ENCODE data around the gene MUSTN1. TPM values are rescaled to one million over a fixed set of nuclear protein-coding genes. Genes with fewer than 3 reads are reported as not detected.

MUSTN1 gene
- total RNA-seq, 5 donors from 2014 or later (not counting 1 experiment from before 2014, with no cell fraction given): 1.6 to 10.2 (median 4.1) TPM

DNA sequence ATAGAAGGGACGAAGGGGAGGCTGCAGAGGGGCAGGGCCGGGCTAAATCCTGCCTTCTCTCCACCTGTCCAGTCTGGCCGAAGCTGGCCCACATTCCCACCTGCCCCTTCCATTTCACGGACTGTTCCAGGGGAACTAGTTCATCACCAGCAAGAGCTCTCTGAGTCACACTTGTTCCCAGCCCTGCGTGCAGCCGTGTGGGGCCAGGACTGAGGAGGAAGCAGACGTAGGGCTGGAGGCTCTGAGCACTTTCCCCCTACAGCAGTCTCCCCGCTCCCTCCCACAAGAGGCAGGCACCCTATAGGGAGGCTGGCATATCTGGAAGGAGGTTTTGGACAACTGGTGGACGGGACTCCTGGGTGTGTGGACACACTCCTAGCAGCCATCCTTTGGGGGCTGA lies 7.4 kb downstream of the MUSTN1 start:
- H3K4me1 Mint-ChIP-seq: no peaks in the 10 kb centered on the region
- ATAC-seq (replicated peaks in 1 of 4) (no peak), DNase-seq (no peak)
- no peak overlapping the region for H3K4me3 Mint-ChIP-seq
- H3K36me3 ChIP-seq (ENCODE audit: control insufficient read depth in 2 of 2, extremely low read depth in 1 of 2, insufficient read depth in 1 of 2, low read length in 1 of 2): peaks cover 0 to 7% of the 10 kb centered on the region in 2 donors
- H3K36me3 Mint-ChIP-seq: peaks cover 10% of the 10 kb centered on the region
- ChIA-PET CTCF (no interaction called here), POLR2A (no interaction called here)
- no peaks in the 10 kb centered on the region for H3K27me3 ChIP-seq (replicated peaks in 1 of 2; ENCODE audit: control insufficient read depth in 2 of 2, extremely low read depth in 1 of 2, insufficient read depth in 2 of 2, low read length in 1 of 2)
- H3K4me3 ChIP-seq (ENCODE audit: control insufficient read depth in 1 of 2, extremely low read depth in 1 of 2, low read length in 1 of 2): no peak overlapping the region
- no peak overlapping the region for H3K27ac Mint-ChIP-seq
- no peaks in the 10 kb centered on the region for H3K9me3 ChIP-seq
- no peaks in the 10 kb centered on the region for H3K4me1 ChIP-seq (ENCODE audit: control insufficient read depth in 1 of 2, extremely low read depth in 1 of 2, insufficient read depth in 2 of 2, low read length in 2 of 2)
- no peaks in the 10 kb centered on the region for H3K27me3 Mint-ChIP-seq
- WGBS (ENCODE audit: insufficient coverage): 78% methylated on average over 1 of the region's 9 CpGs
- H3K27ac ChIP-seq (ENCODE audit: low read length): no peak overlapping the region
- no peaks in the 10 kb centered on the region for H3K9me3 Mint-ChIP-seq

DNA sequence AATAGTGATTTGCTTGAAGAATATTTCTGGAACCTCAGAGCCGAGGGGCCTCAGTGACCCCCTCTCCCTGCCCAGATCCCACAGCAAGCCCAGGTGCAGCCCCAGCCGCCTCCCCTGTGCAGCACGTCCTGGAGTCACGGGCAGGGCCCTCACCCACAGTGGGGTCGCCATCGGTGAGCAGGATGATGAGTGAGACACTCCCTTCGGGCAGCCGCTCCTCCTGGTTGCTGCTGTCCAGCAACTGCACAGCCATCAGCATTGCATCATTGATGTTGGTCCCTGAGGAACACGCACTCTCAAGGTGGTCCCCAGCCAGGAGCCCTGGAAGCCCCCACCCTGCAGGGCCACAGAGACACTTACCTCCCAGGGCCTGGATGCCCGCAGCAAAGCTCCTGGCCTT lies 10.8 kb downstream of the MUSTN1 start:
- DNase-seq (no peak), ATAC-seq (replicated peaks in 1 of 4) (no peak)
- no peaks in the 10 kb centered on the region for H3K27me3 Mint-ChIP-seq
- Histone ChIP-seq H3K27ac (ENCODE audit: low read length) (no peak overlapping the region), H3K36me3 (ENCODE audit: control insufficient read depth in 2 of 2, extremely low read depth in 1 of 2, insufficient read depth in 1 of 2, low read length in 1 of 2) (peaks cover 0 to 7% of the 10 kb centered on the region in 2 donors), H3K4me1 (ENCODE audit: control insufficient read depth in 1 of 2, extremely low read depth in 1 of 2, insufficient read depth in 2 of 2, low read length in 2 of 2) (no peaks in the 10 kb centered on the region), H3K27me3 (replicated peaks in 1 of 2; ENCODE audit: control insufficient read depth in 2 of 2, extremely low read depth in 1 of 2, insufficient read depth in 2 of 2, low read length in 1 of 2) (no peaks in the 10 kb centered on the region), H3K4me3 (ENCODE audit: control insufficient read depth in 1 of 2, extremely low read depth in 1 of 2, low read length in 1 of 2) (no peak overlapping the region), H3K9me3 (no peaks in the 10 kb centered on the region)
- ChIA-PET CTCF (no interaction called here), POLR2A (no interaction called here)
- no peaks in the 10 kb centered on the region for H3K4me1 Mint-ChIP-seq
- WGBS (ENCODE audit: insufficient coverage): 97% methylated on average over 10 of the region's 10 CpGs
- H3K36me3 Mint-ChIP-seq: peaks cover 8% of the 10 kb centered on the region
- H3K4me3 Mint-ChIP-seq: no peak overlapping the region
- no peak overlapping the region for H3K27ac Mint-ChIP-seq
- no peaks in the 10 kb centered on the region for H3K9me3 Mint-ChIP-seq

DNA sequence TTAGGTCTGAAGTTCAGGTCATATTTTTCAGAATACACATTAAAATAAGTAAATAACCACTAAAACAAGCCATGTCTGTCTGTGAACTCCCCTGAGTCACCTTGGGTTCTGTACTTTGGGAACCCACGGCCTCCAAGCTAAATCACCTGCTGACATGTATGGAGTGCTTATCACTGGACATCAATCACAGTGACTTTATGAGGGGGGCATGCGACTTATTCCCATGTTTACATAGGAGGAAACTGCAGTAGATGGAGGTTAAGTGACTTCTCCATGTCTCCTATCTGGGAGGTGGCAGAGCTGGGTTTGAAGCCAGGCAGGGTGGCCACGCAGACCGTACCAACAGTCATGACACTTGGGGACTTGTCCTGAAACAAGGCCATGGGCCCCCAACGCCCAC lies 12.5 kb downstream of the MUSTN1 start:
- no peaks in the 10 kb centered on the region for H3K4me1 ChIP-seq (ENCODE audit: control insufficient read depth in 1 of 2, extremely low read depth in 1 of 2, insufficient read depth in 2 of 2, low read length in 2 of 2)
- no peak overlapping the region for H3K4me3 Mint-ChIP-seq
- H3K27me3 Mint-ChIP-seq: no peaks in the 10 kb centered on the region
- ChIA-PET CTCF (no interaction called here), POLR2A (no interaction called here)
- H3K27ac Mint-ChIP-seq: no peak overlapping the region
- H3K9me3 ChIP-seq: no peaks in the 10 kb centered on the region
- no peaks in the 10 kb centered on the region for H3K9me3 Mint-ChIP-seq
- WGBS (ENCODE audit: insufficient coverage): 90% methylated on average over 3 of the region's 5 CpGs
- no peak overlapping the region for H3K4me3 ChIP-seq (ENCODE audit: control insufficient read depth in 1 of 2, extremely low read depth in 1 of 2, low read length in 1 of 2)
- H3K36me3 Mint-ChIP-seq: peaks cover 8% of the 10 kb centered on the region
- ATAC-seq (replicated peaks in 1 of 4) (no peak), DNase-seq (no peak)
- no peaks in the 10 kb centered on the region for H3K27me3 ChIP-seq (replicated peaks in 1 of 2; ENCODE audit: control insufficient read depth in 2 of 2, extremely low read depth in 1 of 2, insufficient read depth in 2 of 2, low read length in 1 of 2)
- peaks cover 0 to 7% of the 10 kb centered on the region in 2 donors for H3K36me3 ChIP-seq (ENCODE audit: control insufficient read depth in 2 of 2, extremely low read depth in 1 of 2, insufficient read depth in 1 of 2, low read length in 1 of 2)
- no peaks in the 10 kb centered on the region for H3K4me1 Mint-ChIP-seq
- H3K27ac ChIP-seq (ENCODE audit: low read length): no peak overlapping the region

DNA sequence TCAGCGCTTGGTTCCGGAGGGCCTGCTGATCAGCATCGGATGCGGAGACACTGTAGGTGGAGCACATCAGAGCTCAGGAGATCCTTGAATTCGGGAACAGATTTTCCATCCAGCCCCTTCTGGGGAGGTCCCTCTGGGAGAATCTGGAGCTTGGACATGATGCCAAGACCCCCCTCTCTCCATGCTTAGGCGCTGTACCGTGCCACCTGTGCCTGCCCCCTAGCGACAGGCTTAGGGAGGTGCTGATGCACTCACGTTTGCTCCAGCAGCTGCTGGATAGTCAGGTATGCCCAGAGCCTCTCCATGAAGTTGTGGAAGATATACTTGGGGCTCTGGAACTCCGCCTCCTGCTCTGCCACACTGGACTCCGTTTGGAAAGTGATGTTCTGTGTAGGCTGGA lies 14.1 kb downstream of the MUSTN1 start:
- DNase-seq (peak in 6 of 35 experiments; percentile 5 to 31 (median 14)), ATAC-seq (replicated peaks in 1 of 4) (no peak)
- Mint-ChIP-seq H3K27me3 (no peaks in the 10 kb centered on the region), H3K36me3 (peaks cover 8% of the 10 kb centered on the region), H3K9me3 (no peaks in the 10 kb centered on the region), H3K27ac (no peak overlapping the region), H3K4me1 (no peaks in the 10 kb centered on the region), H3K4me3 (no peak overlapping the region)
- 70% methylated on average over 6 of the region's 11 CpGs for WGBS (ENCODE audit: insufficient coverage)
- no peak overlapping the region for H3K4me3 ChIP-seq (ENCODE audit: control insufficient read depth in 1 of 2, extremely low read depth in 1 of 2, low read length in 1 of 2)
- no peaks in the 10 kb centered on the region for H3K4me1 ChIP-seq (ENCODE audit: control insufficient read depth in 1 of 2, extremely low read depth in 1 of 2, insufficient read depth in 2 of 2, low read length in 2 of 2)
- no peaks in the 10 kb centered on the region for H3K27me3 ChIP-seq (replicated peaks in 1 of 2; ENCODE audit: control insufficient read depth in 2 of 2, extremely low read depth in 1 of 2, insufficient read depth in 2 of 2, low read length in 1 of 2)
- H3K36me3 ChIP-seq (ENCODE audit: control insufficient read depth in 2 of 2, extremely low read depth in 1 of 2, insufficient read depth in 1 of 2, low read length in 1 of 2): peaks cover 0 to 7% of the 10 kb centered on the region in 2 donors
- no peak overlapping the region for H3K27ac ChIP-seq (ENCODE audit: low read length)
- ChIA-PET CTCF (interaction anchor here in 1 of 2 donors (0.5 kb wide), 1 partner anchor 62 kb away, joined by 5 read pairs; no protein-coding TSS in a partner anchor), POLR2A (interaction anchor here in 1 of 2 donors (0.6 kb wide), 1 partner anchor 67 kb away, joined by 7 read pairs; no protein-coding TSS in a partner anchor)
- no peaks in the 10 kb centered on the region for H3K9me3 ChIP-seq

DNA sequence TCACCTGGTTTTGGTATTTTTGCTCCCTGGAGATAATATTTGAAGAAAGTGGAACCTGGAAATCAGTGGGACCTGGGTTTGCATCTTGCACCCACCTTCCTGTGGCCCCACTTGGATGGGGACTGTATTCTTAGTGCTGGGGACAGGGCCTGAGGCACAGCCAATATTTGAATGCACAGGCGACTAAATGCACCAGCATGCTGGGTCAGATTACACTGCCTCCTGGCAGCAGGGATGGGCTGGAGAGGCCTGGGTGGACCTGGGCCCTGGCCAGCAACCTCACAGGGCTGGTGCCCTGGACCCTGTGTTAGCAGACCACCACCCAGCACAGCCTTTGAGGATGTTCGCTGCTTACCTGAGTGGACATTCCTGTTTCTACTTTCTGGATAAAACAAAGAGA lies 14.9 kb downstream of the MUSTN1 start:
- H3K36me3 ChIP-seq (ENCODE audit: control insufficient read depth in 2 of 2, extremely low read depth in 1 of 2, insufficient read depth in 1 of 2, low read length in 1 of 2): peaks cover 0 to 7% of the 10 kb centered on the region in 2 donors
- Mint-ChIP-seq H3K27me3 (no peaks in the 10 kb centered on the region), H3K4me3 (no peak overlapping the region), H3K4me1 (no peaks in the 10 kb centered on the region), H3K9me3 (no peaks in the 10 kb centered on the region), H3K36me3 (peaks cover 4% of the 10 kb centered on the region), H3K27ac (no peak overlapping the region)
- ATAC-seq (replicated peaks in 1 of 4) (no peak), DNase-seq (no peak)
- no peak overlapping the region for H3K4me3 ChIP-seq (ENCODE audit: control insufficient read depth in 1 of 2, extremely low read depth in 1 of 2, low read length in 1 of 2)
- H3K4me1 ChIP-seq (ENCODE audit: control insufficient read depth in 1 of 2, extremely low read depth in 1 of 2, insufficient read depth in 2 of 2, low read length in 2 of 2): no peaks in the 10 kb centered on the region
- ChIA-PET CTCF (no interaction called here), POLR2A (no interaction called here)
- no peaks in the 10 kb centered on the region for H3K9me3 ChIP-seq
- no peak overlapping the region for H3K27ac ChIP-seq (ENCODE audit: low read length)
- 100% methylated on average over 1 of the region's 2 CpGs for WGBS (ENCODE audit: insufficient coverage)
- H3K27me3 ChIP-seq (replicated peaks in 1 of 2; ENCODE audit: control insufficient read depth in 2 of 2, extremely low read depth in 1 of 2, insufficient read depth in 2 of 2, low read length in 1 of 2): no peaks in the 10 kb centered on the region

DNA sequence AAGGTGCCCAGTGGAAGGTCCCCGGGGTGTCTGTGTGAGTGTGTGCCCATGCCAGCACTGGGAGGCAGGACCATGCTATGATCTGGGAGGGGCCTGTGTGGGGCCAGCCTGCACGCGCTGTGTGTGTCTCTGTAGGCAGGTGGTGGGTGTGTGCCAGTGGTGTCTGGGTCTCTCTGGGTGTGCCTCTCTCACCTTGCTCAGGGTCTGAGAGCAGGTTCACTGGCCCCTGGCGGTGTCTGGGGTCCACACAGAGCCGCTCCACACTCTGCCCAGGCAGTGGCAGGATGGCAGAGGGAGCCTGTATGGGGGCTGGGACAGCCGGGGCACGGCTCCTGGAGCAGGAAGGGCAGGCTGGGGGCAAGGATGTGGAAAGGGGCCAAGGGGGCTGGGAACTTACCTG lies 17.0 kb downstream of the MUSTN1 start:
- Mint-ChIP-seq H3K4me1 (no peaks in the 10 kb centered on the region), H3K9me3 (no peaks in the 10 kb centered on the region), H3K27ac (no peak overlapping the region), H3K36me3 (no peaks in the 10 kb centered on the region), H3K4me3 (no peak overlapping the region), H3K27me3 (no peaks in the 10 kb centered on the region)
- ATAC-seq (replicated peaks in 1 of 4) (no peak), DNase-seq (no peak)
- no peak overlapping the region for H3K4me3 ChIP-seq (ENCODE audit: control insufficient read depth in 1 of 2, extremely low read depth in 1 of 2, low read length in 1 of 2)
- H3K4me1 ChIP-seq (ENCODE audit: control insufficient read depth in 1 of 2, extremely low read depth in 1 of 2, insufficient read depth in 2 of 2, low read length in 2 of 2): no peaks in the 10 kb centered on the region
- no peaks in the 10 kb centered on the region for H3K9me3 ChIP-seq
- ChIA-PET POLR2A (no interaction called here), CTCF (no interaction called here)
- 89% methylated on average over 6 of the region's 7 CpGs for WGBS (ENCODE audit: insufficient coverage)
- H3K27me3 ChIP-seq (replicated peaks in 1 of 2; ENCODE audit: control insufficient read depth in 2 of 2, extremely low read depth in 1 of 2, insufficient read depth in 2 of 2, low read length in 1 of 2): no peaks in the 10 kb centered on the region
- no peak overlapping the region for H3K27ac ChIP-seq (ENCODE audit: low read length)
- no peaks in the 10 kb centered on the region for H3K36me3 ChIP-seq (ENCODE audit: control insufficient read depth in 2 of 2, extremely low read depth in 1 of 2, insufficient read depth in 1 of 2, low read length in 1 of 2)

DNA sequence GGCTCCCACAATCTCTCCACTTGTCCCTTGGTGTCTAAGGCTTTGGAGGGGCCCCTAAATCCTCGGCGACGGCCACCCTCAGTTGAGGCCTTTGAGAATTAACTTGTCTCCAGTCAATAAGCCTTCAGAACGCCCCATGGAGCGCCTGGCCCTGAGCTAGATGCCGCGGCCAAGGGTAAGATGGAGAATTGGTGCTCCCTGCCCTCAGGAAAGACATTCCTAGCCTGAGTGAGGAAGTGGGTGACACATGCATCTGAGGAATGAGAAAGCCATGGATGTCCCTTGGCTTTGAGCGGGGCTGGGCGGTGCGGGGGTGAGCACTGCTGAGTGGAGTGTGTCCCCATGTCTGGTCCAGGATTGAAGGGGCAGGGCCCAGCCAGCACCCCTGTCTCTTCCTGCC lies 17.6 kb downstream of the MUSTN1 start:
- WGBS (ENCODE audit: insufficient coverage): 98% methylated on average over 7 of the region's 10 CpGs
- ChIA-PET CTCF (no interaction called here), POLR2A (no interaction called here)
- no peaks in the 10 kb centered on the region for H3K27me3 ChIP-seq (replicated peaks in 1 of 2; ENCODE audit: control insufficient read depth in 2 of 2, extremely low read depth in 1 of 2, insufficient read depth in 2 of 2, low read length in 1 of 2)
- Mint-ChIP-seq H3K4me1 (no peaks in the 10 kb centered on the region), H3K9me3 (no peaks in the 10 kb centered on the region), H3K27me3 (no peaks in the 10 kb centered on the region), H3K4me3 (no peak overlapping the region), H3K36me3 (no peaks in the 10 kb centered on the region), H3K27ac (no peak overlapping the region)
- DNase-seq: no peak
- no peak for ATAC-seq (replicated peaks in 1 of 4)
- H3K9me3 ChIP-seq: no peaks in the 10 kb centered on the region
- no peak overlapping the region for H3K4me3 ChIP-seq (ENCODE audit: control insufficient read depth in 1 of 2, extremely low read depth in 1 of 2, low read length in 1 of 2)
- no peaks in the 10 kb centered on the region for H3K36me3 ChIP-seq (ENCODE audit: control insufficient read depth in 2 of 2, extremely low read depth in 1 of 2, insufficient read depth in 1 of 2, low read length in 1 of 2)
- H3K27ac ChIP-seq (ENCODE audit: low read length): no peak overlapping the region
- no peaks in the 10 kb centered on the region for H3K4me1 ChIP-seq (ENCODE audit: control insufficient read depth in 1 of 2, extremely low read depth in 1 of 2, insufficient read depth in 2 of 2, low read length in 2 of 2)
